Osteoblast (primary cell): Measurements from ENCODE around the gene EVC2. TPM values are rescaled to one million over a fixed set of nuclear protein-coding genes. Genes with fewer than 3 reads are reported as not detected.

Experiments
- DNase-seq: peaks from one replicate; pipeline ENCODE4 v3.0.0; 2011; ENCODE audit warnings: low spot score, mixed read lengths; ENCODE audit not compliant: insufficient read length; ENCODE audit errors: missing footprints
- H2AFZ ChIP-seq: 2 replicates; pipeline ENCODE4 v1.6.0; 2011; ENCODE audit warnings: mild to moderate bottlenecking, low read length
- H3K27ac ChIP-seq: 2 replicates; pipeline ENCODE4 v1.5.1; 2011; ENCODE audit warnings: mild to moderate bottlenecking, low read depth, low read length, moderate library complexity
- H3K27me3 ChIP-seq: 2 replicates; pipeline ENCODE4 v1.6.0; 2012; ENCODE audit warnings: mild to moderate bottlenecking, control low read depth, inconsistent platforms, low read length, moderate library complexity; ENCODE audit not compliant: insufficient read depth
- H3K36me3 ChIP-seq: 2 replicates; pipeline ENCODE4 v1.5.1; 2011; ENCODE audit warnings: mild to moderate bottlenecking, low read length, control low read depth, moderate library complexity; ENCODE audit not compliant: insufficient read depth
- H3K4me1 ChIP-seq: 2 replicates; pipeline ENCODE4 v1.5.1; 2011; ENCODE audit warnings: mild to moderate bottlenecking, low read length, control low read depth, moderate library complexity; ENCODE audit not compliant: insufficient read depth
- H3K4me2 ChIP-seq: 2 replicates; pipeline ENCODE4 v1.6.0; 2011; ENCODE audit warnings: mild to moderate bottlenecking, low read length; ENCODE audit not compliant: insufficient read depth
- H3K4me3 ChIP-seq: fragments of 200-600 bp; sonication (generic); 3 replicates; pipeline ENCODE4 v1.5.1; 2012; ENCODE audit warnings: mild to moderate bottlenecking, low read length, inconsistent platforms; ENCODE audit not compliant: insufficient read depth
- H3K79me2 ChIP-seq: 2 replicates; pipeline ENCODE4 v1.6.0; 2012; ENCODE audit warnings: mild to moderate bottlenecking, low read length, control low read depth, inconsistent platforms; ENCODE audit not compliant: insufficient read depth
- H3K9me3 ChIP-seq: 2 replicates; pipeline ENCODE4 v1.5.1; 2011; ENCODE audit warnings: low read depth, low read length, control low read depth
- H4K20me1 ChIP-seq: 2 replicates; pipeline ENCODE4 v1.6.0; 2012; ENCODE audit warnings: mild to moderate bottlenecking, low read length, control low read depth; ENCODE audit not compliant: insufficient read depth
- total RNA-seq: library from RNA; depleted of rRNA; stranded (reverse); fragments of >200 nt; gene quantifications from 2 replicates; pipeline ENCODE4 v1.2.3, GENCODE V29; 2012
- TF ChIP-seq, protein P1 (sequence below): IDR thresholded peaks from 2 replicates; pipeline ENCODE4 v1.5.1; 2011; ENCODE audit warnings: mild to moderate bottlenecking, low read depth, low read length, moderate library complexity; ENCODE audit errors: extremely low read depth

The EVC2 gene
- total RNA-seq, 1 donor, result 19.2 TPM

DNA sequence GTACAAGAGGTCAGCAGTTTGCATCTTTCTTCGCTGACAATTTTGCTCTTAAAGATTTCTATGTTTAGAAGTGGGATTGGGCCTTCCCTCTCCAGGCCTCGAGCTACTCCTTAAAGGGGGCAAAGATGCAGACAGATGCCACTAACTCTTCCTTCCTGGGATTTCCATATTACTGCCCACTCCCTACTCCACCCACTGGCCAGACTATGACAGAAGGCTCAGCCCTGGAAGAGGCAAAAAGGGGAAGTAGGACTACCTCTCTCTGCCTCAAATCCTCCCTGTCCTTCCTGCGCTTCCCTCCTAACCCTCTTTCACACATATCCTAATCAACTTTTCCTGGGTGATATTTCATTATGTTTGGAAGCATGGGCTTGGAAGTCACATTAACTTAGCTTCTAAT is 58.3 kb downstream of the EVC2 start:
- Histone ChIP-seq H3K4me2 (no peak overlapping the region), H4K20me1 (no peaks in the 10 kb centered on the region), H3K36me3 (peaks cover 27% of the 10 kb centered on the region), H3K27me3 (no peaks in the 10 kb centered on the region), H3K79me2 (no peaks in the 10 kb centered on the region), H2AFZ (no peak overlapping the region), H3K27ac (no peak overlapping the region), H3K9me3 (no peaks in the 10 kb centered on the region), H3K4me1 (no peaks in the 10 kb centered on the region), H3K4me3 (no peak overlapping the region)
- DNase-seq, result no peak
- TF ChIP-seq, protein P1, sequence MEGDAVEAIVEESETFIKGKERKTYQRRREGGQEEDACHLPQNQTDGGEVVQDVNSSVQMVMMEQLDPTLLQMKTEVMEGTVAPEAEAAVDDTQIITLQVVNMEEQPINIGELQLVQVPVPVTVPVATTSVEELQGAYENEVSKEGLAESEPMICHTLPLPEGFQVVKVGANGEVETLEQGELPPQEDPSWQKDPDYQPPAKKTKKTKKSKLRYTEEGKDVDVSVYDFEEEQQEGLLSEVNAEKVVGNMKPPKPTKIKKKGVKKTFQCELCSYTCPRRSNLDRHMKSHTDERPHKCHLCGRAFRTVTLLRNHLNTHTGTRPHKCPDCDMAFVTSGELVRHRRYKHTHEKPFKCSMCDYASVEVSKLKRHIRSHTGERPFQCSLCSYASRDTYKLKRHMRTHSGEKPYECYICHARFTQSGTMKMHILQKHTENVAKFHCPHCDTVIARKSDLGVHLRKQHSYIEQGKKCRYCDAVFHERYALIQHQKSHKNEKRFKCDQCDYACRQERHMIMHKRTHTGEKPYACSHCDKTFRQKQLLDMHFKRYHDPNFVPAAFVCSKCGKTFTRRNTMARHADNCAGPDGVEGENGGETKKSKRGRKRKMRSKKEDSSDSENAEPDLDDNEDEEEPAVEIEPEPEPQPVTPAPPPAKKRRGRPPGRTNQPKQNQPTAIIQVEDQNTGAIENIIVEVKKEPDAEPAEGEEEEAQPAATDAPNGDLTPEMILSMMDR, result no peak

DNA sequence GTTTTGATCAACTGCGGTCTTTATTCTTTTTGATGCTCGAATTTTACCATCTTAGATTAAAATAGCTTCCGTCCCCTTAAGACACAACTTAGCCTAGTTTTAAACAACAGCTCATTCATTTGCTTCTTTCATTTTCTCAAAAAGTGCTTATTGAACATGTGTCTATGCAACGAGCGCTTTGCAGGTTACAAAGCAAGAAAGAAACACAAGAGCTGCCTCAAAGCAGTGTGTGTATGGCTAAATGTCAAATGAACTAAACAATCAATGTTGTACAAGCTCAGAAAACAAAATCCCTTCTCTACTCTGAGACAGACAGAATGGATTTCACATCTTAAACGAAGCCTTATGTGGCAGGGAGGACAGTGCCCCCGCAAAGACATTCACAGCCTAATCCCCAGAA is 61.0 kb downstream of the EVC2 start:
- Histone ChIP-seq H3K4me1 (no peaks in the 10 kb centered on the region), H3K27ac (no peak overlapping the region), H4K20me1 (no peaks in the 10 kb centered on the region), H2AFZ (no peak overlapping the region), H3K27me3 (no peaks in the 10 kb centered on the region), H3K36me3 (peaks cover 8% of the 10 kb centered on the region), H3K9me3 (no peaks in the 10 kb centered on the region), H3K4me2 (no peak overlapping the region), H3K4me3 (no peak overlapping the region), H3K79me2 (no peaks in the 10 kb centered on the region)
- DNase-seq, result no peak
- TF ChIP-seq, protein P1, result no peak

DNA sequence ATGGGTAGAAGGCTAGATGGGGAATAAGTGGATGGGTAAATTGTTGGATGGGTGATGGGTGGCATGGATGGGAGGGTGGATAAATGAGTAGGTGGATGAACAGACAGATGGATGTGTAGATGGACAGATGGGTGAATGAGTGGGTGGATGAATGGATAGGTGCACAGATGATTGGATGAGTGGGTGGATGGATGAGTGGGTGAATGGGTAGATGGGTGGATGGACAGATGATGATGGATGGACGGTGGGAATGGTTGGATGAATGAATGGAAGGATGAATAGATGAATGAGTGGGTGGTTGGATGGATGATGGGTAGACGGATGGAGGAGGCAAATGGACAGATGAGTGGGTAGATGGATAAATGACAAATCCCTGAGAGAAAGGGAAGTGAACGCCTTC is 68.3 kb downstream of the EVC2 start:
- H2AFZ ChIP-seq, result no peak overlapping the region
- no peak for DNase-seq
- peaks cover 49% of the 10 kb centered on the region for H3K4me1 ChIP-seq
- H3K79me2 ChIP-seq, result no peaks in the 10 kb centered on the region
- no peaks in the 10 kb centered on the region for H4K20me1 ChIP-seq
- TF ChIP-seq, protein P1, result no peak
- no peaks in the 10 kb centered on the region for H3K27me3 ChIP-seq
- peaks cover 15% of the 10 kb centered on the region for H3K36me3 ChIP-seq
- H3K4me3 ChIP-seq, result no peak overlapping the region
- no peak overlapping the region for H3K27ac ChIP-seq
- H3K9me3 ChIP-seq, result no peaks in the 10 kb centered on the region
- H3K4me2 ChIP-seq, result no peak overlapping the region

DNA sequence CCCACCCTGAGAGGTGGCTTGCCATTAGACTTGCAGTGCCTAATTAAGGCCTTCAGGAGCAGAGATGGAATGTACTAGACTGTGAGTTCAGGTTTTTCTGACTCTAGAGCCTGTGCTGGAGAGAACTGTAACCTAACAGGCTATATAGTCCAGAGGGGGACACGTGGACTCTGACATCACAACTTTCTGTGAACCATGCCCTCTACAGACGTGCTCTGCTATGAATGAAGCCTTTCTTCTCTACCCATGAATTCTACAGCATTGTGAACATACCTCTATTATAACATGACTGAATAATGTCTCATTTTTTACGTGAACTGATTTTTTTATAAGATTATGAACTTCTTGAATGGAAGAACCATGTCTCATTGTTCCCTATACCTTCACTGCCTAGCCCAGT is 68.8 kb downstream of the EVC2 start:
- H3K4me3 ChIP-seq, result no peak overlapping the region
- no peaks in the 10 kb centered on the region for H3K27me3 ChIP-seq
- no peaks in the 10 kb centered on the region for H3K9me3 ChIP-seq
- TF ChIP-seq, protein P1, result no peak
- no peaks in the 10 kb centered on the region for H3K79me2 ChIP-seq
- H2AFZ ChIP-seq, result peak overlapping the region; percentile 23
- H3K36me3 ChIP-seq, result peaks cover 15% of the 10 kb centered on the region
- H3K27ac ChIP-seq, result peak overlapping the region; percentile 94
- peak overlapping the region; percentile 41 for H3K4me2 ChIP-seq
- H4K20me1 ChIP-seq, result no peaks in the 10 kb centered on the region
- no peak for DNase-seq
- H3K4me1 ChIP-seq, result peaks cover 50% of the 10 kb centered on the region
